22Rv1 (cell line): ENCODE measurements around the gene ADAMTS9.

ENCODE experiments used
- ZFX ChIP-seq: fragments of 450-650 bp; IDR thresholded peaks from 2 replicates; pipeline ENCODE4 v1.6.1; 2017; ENCODE audit warnings: antibody characterized with exemption, borderline replicate concordance
- TF ChIP-seq, protein P1 (sequence below): fragments of 450-650 bp; IDR thresholded peaks from 2 replicates; pipeline ENCODE4 v1.5.1; 2017; ENCODE audit warnings: mild to moderate bottlenecking

DNA sequence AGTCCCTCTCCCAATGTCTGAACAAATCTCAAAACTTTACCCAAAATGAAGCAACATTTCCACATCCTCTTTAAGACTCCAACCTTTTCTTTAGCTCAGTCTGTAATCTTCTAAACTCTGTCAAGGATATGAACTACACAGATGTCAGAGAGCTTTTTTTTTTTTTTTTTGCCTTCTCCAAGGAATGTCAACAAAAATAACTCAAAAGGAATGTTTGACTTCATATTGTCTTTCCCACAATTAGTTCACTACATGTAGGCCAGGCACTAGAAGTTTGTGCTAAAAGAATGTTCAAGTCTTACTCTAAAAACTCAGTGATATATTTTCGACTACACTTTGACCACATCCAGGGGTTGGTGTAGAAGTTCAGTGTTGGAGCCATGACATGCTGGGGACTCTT, 37.1 kb downstream of the ADAMTS9 start:
- TF ChIP-seq, protein P1, sequence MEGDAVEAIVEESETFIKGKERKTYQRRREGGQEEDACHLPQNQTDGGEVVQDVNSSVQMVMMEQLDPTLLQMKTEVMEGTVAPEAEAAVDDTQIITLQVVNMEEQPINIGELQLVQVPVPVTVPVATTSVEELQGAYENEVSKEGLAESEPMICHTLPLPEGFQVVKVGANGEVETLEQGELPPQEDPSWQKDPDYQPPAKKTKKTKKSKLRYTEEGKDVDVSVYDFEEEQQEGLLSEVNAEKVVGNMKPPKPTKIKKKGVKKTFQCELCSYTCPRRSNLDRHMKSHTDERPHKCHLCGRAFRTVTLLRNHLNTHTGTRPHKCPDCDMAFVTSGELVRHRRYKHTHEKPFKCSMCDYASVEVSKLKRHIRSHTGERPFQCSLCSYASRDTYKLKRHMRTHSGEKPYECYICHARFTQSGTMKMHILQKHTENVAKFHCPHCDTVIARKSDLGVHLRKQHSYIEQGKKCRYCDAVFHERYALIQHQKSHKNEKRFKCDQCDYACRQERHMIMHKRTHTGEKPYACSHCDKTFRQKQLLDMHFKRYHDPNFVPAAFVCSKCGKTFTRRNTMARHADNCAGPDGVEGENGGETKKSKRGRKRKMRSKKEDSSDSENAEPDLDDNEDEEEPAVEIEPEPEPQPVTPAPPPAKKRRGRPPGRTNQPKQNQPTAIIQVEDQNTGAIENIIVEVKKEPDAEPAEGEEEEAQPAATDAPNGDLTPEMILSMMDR, result no peak
- TF ChIP-seq ZFX, result no peak
